ENCODE measurements around the gene TRIM62. TPM values are rescaled to one million over a fixed set of nuclear protein-coding genes. Genes with fewer than 3 reads are reported as not detected.
A peak's percentile ranks its signal among the peaks of the same experiment; 100 is the strongest.

TRIM62 gene
- polyA plus RNA-seq, 1 experiment, result 5.2 TPM

DNA sequence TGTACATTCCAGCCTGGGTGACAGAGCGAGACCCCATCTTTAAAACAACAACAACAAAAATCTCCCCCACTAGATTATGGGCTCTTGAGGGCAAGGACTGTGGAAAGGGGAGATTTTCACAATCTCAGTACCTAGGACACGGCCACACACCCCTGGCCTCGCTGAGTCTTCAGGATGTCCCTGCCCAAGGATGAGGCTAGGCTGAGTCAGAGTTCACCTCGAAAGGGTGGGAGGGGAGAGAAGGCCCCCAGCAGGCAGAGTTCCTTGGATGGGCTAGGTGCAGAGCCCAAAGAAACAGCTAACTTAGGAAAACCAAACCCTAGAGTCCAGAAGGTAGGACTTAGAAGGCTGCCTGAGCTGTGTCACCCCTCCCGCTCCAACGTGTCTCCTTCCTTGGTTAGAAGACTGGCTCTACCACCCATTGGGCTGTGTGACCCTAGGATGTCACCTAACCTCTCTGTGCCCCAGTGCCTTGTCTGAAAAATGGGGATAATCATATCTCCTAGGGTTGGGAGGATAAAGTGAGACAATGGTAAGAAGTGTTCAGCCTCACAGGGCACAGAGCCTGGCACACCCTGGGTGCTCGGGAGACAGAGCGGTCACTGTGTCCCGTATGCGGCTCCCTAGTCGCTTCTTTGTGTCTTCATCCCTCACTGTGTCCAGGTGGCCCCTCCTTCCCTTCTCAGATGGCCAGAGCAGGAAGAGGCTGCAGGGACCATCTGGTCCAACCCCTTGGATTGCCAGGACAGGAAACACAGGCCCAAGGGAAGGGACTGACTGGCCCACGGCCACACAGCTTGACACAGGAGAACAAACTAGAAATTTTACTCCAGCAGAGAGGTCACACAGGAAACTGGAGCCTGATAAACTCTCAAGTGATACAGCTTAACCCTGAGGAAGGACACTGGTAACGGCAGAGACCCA is 11.2 kb downstream of the TRIM62 start:
- Histone ChIP-seq H3K4me3 (ENCODE audit: low read depth, low read length) (no peak overlapping the region), H3K27me3 (ENCODE audit: control insufficient read depth, insufficient read depth, low read length) (no peaks in the 10 kb centered on the region), H3K36me3 (ENCODE audit: control insufficient read depth, insufficient read depth, low read length) (no peaks in the 10 kb centered on the region; the same call in 1 of the 2 replicates)
- no peak for DNase-seq (ENCODE audit: low read depth)
- ChIA-PET CTCF (interaction anchor here (1.3 kb wide), 1 partner anchor 11 kb away, joined by 3 read pairs; the partner anchor contains the start of gene TRIM62), POLR2A (no interaction called here)
- TF ChIP-seq, protein P1, sequence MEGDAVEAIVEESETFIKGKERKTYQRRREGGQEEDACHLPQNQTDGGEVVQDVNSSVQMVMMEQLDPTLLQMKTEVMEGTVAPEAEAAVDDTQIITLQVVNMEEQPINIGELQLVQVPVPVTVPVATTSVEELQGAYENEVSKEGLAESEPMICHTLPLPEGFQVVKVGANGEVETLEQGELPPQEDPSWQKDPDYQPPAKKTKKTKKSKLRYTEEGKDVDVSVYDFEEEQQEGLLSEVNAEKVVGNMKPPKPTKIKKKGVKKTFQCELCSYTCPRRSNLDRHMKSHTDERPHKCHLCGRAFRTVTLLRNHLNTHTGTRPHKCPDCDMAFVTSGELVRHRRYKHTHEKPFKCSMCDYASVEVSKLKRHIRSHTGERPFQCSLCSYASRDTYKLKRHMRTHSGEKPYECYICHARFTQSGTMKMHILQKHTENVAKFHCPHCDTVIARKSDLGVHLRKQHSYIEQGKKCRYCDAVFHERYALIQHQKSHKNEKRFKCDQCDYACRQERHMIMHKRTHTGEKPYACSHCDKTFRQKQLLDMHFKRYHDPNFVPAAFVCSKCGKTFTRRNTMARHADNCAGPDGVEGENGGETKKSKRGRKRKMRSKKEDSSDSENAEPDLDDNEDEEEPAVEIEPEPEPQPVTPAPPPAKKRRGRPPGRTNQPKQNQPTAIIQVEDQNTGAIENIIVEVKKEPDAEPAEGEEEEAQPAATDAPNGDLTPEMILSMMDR (IDR thresholded peaks at IDR 0.05; ENCODE audit: insufficient read depth, low read depth, low read length), result no peak

DNA sequence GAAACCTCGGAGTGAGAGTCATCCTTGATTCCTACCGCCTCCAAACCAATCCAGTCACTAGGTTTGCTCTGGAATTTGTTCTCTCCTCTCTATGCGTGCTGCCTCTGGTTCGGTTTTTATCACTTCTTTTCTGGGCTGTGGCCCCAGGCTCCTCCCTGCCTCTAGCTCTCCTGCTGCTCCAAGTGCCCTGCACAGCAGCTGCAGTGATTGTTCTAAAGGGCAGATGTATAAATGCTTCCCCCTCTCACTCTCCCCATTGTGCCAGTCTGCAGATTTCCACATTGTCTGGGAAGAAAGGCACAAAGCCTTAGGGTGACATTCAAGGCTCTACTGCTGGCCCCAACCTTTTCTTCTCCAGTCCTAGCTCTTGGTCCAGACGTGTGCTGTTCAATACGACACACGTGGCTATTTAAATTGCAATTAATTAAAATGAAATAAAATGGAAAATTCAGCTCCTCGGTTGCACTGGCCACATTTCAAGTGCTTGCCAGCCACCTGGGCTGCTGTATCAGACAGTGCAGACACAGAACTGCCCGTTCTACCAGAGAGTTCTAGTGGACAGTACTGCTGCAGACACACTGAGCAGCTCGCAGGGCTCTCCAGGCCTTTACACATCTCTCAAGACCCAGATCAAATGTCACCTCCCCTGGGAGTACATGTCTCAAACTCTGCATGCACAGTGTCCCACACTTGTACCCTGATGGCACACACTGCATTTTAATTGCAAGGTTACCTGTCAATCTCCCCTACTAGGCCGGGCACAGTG is 12.4 kb downstream of the TRIM62 start:
- TF ChIP-seq, protein P1 (IDR thresholded peaks at IDR 0.05; ENCODE audit: insufficient read depth, low read depth, low read length), result no peak
- no peak overlapping the region for H3K4me3 ChIP-seq (ENCODE audit: low read depth, low read length)
- no peaks in the 10 kb centered on the region; the same call in 1 of the 2 replicates for H3K36me3 ChIP-seq (ENCODE audit: control insufficient read depth, insufficient read depth, low read length)
- CTCF ChIA-PET, result interaction anchor here (1.3 kb wide), 1 partner anchor 12 kb away, joined by 3 read pairs; the partner anchor contains the start of gene TRIM62
- no peak for DNase-seq (ENCODE audit: low read depth)
- POLR2A ChIA-PET, result no interaction called here
- no peaks in the 10 kb centered on the region for H3K27me3 ChIP-seq (ENCODE audit: control insufficient read depth, insufficient read depth, low read length)

DNA sequence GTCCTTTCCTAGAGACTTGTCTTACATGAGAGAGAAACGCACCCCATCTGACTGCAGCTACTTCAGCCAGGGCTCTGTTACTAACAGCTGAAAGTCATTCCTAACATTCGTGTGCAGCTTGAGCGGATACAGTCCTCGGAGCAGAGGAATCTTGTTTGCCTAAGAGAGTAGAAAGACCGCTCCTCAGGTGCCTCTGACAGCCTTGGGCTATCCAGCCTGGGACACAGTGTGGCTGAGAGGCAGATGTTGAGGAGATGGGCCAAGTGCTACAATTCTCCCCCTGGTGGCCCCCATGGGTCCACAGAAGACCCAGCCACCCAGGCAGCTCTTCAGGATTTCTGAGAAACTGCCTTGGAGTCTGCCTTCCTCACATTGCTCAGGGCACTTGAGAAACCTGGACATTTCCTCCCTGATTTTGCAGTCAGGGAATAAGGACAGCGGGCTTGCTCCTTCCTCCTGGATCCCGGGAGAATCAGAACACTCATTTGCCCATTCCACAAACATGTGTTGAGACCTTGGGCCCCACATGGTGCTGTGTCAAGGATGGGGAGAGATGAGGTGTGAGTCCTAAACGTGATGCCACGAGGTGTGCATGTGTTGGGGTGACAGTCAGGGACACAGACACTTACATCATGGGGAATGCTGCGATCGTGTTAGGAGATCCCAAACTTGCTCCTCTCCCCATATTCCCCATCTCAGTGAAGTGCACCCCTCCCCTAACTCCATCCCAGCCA is 13.1 kb downstream of the TRIM62 start:
- TF ChIP-seq, protein P1 (IDR thresholded peaks at IDR 0.05; ENCODE audit: insufficient read depth, low read depth, low read length), result peak; percentile 31; the same call in 1 of the 2 replicates
- Histone ChIP-seq H3K27me3 (ENCODE audit: control insufficient read depth, insufficient read depth, low read length) (no peaks in the 10 kb centered on the region), H3K4me3 (ENCODE audit: low read depth, low read length) (no peak overlapping the region), H3K36me3 (ENCODE audit: control insufficient read depth, insufficient read depth, low read length) (no peaks in the 10 kb centered on the region; the same call in 1 of the 2 replicates)
- ChIA-PET POLR2A (no interaction called here), CTCF (interaction anchor here (0.9 kb wide), 1 partner anchor 42 kb away, joined by 4 read pairs; no protein-coding TSS in a partner anchor)
- no peak for DNase-seq (ENCODE audit: low read depth)

DNA sequence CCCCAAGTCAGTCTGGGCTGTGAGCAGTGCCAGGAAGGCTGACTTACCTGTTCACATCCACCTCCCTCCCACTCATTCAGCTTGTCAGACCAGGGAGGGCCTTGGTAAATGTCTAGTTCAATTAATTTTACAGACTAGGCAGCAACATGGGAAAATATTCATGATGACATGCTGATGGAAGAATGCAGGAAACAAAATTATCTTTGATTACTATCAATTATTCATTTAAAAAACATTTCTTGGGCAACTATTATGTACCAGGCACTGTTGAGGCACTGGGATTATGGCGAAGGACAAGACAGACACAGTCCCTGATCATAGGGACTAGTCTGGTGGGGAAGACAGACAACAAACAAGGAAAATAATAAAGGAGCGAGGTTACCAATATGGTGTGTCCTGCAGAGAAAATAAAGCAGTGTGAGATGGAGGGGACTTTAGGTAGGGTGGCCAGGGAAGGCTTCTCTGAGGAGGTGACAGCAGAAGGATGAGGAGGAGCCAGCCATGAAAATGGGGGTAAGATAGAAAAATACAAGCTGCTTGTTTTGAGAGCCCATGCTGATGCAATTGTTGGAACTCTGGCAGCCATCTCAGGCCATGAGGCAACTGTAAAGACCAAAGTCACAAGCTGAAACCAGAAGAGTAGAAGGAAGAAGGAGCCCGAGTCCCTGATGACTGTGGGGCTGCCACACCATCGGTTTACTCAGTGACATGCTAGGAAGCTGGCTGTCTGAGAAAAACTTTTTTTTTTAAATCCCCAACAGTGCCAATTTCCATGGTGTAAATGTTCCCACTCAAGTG is 14.0 kb downstream of the TRIM62 start:
- POLR2A ChIA-PET, result no interaction called here
- TF ChIP-seq, protein P1 (IDR thresholded peaks at IDR 0.05; ENCODE audit: insufficient read depth, low read depth, low read length), result no peak
- Histone ChIP-seq H3K36me3 (ENCODE audit: control insufficient read depth, insufficient read depth, low read length) (no peaks in the 10 kb centered on the region; the same call in 1 of the 2 replicates), H3K27me3 (ENCODE audit: control insufficient read depth, insufficient read depth, low read length) (no peaks in the 10 kb centered on the region), H3K4me3 (ENCODE audit: low read depth, low read length) (no peak overlapping the region)
- no peak for DNase-seq (ENCODE audit: low read depth)
- CTCF ChIA-PET, result interaction anchor here (0.9 kb wide), 1 partner anchor 41 kb away, joined by 4 read pairs; no protein-coding TSS in a partner anchor

Measured in BJ (cell line).